PC-3 (cell line): ENCODE measurements around the gene JSRP1.

ENCODE experiments used
- EZH2 ChIP-seq: fragments of 300-600 bp; sonication (generic); IDR thresholded peaks from one replicate; pipeline ENCODE4 v1.6.1; 2017; ENCODE audit warnings: antibody characterized with exemption, mild to moderate bottlenecking, low read length; ENCODE audit not compliant: unreplicated experiment
- TF ChIP-seq, protein P1 (sequence below): fragments of 300-600 bp; sonication (generic); conservative IDR thresholded peaks from 2 replicates; pipeline ENCODE4 v1.5.1; 2017; ENCODE audit warnings: antibody characterized with exemption, low read depth, mild to moderate bottlenecking, low read length

DNA sequence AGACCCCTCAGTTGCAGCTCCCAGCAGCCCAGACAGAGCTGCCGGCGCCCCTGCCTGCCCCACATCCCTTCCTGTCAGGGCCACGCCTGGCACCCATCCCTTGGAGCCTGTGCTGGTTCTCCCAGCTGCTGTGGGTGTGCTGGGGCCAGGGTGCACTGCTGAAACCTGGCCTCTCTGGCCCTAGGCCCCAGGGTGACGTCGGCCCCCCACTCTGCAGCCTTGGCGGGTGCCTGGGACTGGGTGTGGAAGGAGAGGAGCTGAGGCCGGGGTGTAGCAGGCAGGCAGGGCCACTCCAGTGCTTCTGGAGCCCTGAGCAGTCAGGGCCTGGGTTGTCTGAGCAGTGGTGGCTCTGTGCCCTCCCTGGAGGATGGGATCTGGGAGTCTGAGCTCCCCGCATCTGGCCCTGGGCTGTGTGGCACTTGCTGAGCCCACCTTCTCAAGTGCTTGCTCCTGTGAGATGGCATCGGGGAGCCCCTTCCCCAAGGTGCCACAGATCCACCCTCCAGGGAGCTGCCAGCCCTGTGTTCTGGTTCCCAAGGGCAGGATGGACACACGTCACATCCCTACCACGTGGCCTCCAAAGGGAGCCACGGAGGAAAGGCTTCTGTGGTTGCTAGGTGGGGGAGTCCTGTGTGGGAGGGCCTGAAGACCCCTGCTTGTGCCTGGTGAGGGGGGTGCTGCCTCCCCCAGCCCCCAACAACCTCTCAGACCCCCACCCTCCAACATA, 25.2 kb downstream of the JSRP1 start:
- TF ChIP-seq, protein P1, sequence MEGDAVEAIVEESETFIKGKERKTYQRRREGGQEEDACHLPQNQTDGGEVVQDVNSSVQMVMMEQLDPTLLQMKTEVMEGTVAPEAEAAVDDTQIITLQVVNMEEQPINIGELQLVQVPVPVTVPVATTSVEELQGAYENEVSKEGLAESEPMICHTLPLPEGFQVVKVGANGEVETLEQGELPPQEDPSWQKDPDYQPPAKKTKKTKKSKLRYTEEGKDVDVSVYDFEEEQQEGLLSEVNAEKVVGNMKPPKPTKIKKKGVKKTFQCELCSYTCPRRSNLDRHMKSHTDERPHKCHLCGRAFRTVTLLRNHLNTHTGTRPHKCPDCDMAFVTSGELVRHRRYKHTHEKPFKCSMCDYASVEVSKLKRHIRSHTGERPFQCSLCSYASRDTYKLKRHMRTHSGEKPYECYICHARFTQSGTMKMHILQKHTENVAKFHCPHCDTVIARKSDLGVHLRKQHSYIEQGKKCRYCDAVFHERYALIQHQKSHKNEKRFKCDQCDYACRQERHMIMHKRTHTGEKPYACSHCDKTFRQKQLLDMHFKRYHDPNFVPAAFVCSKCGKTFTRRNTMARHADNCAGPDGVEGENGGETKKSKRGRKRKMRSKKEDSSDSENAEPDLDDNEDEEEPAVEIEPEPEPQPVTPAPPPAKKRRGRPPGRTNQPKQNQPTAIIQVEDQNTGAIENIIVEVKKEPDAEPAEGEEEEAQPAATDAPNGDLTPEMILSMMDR = no peak
- TF ChIP-seq EZH2 = no peak
